Stimulated activated CD4-positive, alpha-beta T cell treated with anti-CD3 and anti-CD28 coated beads, TNF-alpha, amount 100 ng/mL, for 48 hours (primary cell): ENCODE measurements around the gene MYO1G.
A peak's percentile ranks its signal among the peaks of the same experiment; 100 is the strongest.
"Not testable (repeated sequence)": the region's sequence is repeated elsewhere in the genome, so short reads cannot be mapped to it uniquely, and the experiment has no call there.

Source experiments
- DNase-seq, 3 donors: peaks; one replicate each; pipeline ENCODE4 v3.0.0-alpha.2; 2020; ENCODE audit warnings: low read depth in 3 of 3

MYO1G gene

DNA sequence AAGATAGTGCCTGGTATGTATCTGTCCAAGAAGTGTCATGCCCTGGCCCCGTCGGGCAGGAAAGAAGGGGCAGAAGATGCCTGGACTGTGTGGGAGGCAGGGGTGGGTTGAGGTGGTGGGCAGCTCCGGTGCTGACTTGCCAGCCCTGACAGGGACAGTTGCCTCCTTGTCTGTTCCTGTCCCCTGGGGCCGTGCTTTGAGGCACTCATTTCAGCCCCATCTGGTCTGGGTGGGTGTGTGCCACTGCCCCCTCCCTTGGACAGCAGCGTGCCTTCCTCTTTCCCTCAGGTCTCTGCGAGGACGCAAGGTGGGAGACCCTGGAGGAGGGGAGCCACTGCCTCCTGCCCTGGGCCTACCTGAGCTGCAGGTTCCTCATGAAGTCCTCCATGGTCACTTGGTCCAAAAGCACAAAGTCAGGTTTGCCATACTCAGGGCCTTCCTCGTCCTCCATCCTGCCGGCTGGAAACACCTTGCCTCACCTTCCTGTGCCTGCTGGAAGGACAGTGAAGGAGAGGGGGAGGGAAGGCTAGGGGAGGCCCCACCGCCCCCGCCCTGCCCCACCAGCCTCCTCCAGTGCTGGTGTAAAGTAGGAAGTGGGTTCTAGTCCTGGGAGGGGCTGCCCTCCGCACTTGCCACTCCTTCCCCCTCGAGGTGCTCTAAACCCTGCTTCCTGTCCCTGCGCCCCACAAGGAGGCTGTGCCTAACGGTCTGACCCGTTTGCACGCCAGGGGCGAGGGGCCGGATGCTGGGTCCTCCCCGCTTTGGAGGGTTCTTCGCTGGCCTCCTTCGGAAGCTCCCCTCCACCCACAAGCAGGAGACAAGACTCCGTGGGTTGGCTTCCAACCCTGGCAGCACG, at the start of gene MYO1G:
MYO1G (minus strand) TSS at position 505 of the 856 bp plus-strand sequence; CDS start at position 451, 54 bp downstream.
- peak; percentile 72 to 88 (median 78) for DNase-seq

DNA sequence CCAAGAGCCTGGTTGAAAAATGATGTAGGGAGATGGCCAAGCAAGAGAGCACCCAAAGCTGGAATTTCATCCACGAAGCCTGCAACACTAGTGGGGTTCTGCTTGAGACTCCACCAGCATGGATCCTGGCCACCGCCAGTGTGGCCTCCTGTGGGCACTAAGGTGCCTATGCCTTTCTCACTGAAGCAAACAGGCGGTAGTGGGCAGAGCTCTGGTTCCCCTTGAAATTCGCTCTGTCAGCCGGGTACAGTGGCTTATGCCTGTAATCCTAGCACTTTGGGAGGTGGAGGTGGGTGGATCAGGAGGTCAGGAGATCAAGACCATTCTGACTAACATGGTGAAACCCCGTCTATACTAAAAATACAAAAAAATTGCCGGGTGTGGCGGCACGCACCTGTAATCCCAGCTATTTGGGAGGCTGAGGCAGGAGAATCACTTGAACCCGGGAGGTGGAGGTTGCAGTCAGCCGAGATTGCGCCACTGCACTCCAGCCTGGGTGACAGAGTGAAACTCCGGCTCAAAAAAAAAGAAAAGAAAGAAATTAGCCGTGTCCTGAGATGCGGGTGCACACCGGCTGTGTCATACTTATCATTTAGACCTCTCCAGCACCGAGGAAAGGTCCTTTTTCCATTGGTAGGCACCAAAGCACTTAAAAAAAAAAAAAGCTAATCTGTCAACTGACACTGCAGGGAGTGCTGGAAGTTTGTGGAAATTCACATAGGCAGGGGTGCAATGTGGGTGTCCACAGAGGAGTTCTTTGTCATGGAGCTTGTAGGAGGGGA, 49.5 kb upstream of the MYO1G start:
- DNase-seq: no peak

DNA sequence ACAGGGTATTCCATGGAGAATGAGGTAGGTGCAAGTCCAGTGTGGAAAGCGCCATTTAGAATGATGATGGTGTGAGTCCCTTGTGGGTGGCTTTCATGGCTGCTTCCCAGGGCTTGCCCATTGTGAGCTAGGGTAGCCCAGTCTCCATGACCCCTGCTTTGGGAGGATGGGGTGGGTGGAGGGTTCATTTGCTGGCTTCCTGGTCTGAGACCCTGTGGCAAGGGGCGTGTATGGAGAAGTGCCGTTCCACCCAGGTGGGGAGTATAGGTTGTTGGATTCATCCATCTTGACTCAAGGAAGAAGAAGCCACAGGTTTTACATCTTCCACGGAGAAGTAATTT, 48.9 kb upstream of the MYO1G start:
- DNase-seq: no peak

DNA sequence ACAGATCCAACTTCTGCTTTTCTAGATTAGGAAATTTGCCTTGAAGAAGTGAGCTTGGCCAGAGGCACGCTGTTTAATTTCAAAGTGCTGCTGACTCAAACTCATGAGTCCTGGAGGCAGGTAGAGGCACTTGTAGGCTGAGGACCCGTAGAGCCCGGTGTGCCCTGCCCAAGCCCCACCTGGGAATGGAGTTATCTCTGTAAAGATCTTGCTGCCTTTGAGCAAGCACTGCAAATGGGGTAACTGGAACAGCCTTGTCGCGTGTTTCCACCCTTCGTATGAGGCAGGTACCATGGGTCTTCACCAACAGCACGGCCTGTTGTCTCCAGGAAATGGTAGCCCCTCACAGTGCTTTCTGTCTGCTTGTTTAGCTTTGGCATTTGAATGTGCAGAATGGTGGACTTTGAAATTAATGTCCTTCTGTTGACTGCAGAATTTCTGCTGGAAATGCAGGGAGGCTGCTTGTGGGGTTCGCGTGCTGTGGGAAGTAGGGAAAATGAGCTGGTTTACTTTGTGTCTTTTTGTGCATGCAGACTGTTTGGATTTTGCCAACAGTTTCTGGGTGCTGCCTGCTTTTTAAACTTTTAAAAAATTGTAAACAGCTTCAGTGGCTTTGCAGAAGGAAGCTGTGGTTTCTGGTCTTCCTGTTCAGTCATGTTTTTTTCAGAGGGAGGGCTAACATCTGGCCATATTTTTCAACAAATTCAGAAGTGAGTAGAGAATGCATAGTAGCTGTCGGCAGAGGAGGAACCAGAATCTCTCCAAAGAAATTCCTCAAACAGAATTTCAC, 48.4 kb upstream of the MYO1G start:
- DNase-seq: no peak

DNA sequence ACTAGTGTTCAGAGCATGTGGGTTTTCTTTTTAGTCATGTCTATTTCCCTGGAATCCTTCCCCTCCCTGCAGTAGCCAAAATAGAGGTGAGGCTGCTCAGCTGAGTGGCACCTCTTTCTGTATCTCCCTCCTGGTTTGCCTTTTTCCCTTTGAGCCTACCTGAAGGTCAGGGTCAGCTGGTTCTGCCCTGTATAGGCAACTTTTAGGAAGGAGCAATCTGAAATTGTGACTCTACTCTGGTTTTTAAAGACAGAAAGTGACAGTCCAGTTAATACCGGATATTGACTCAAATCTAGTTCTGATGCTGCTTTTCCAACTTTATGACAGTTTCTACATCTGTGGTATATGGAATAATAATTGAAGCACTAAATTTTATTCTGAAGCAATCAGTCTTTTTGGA, 47.2 kb upstream of the MYO1G start:
- no peak for DNase-seq

DNA sequence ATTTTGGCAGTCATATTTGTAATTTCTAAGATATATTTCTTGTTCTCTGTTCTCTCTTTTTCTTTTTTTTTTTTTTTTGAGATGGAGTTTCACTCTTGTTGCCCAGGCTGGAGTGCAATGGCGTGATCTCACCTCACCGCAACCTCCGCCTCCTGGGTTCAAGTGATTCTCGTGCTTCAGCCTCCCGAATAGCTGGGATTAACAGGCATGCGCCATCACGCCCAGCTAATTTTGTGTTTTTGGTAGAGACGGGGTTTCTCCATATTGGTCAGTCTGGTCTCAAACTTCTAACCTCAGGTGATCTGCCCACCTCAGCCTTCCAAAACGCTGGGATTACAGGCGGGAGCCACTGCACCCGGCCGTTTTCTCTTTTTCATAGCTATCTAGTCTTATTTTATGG, 46.7 kb upstream of the MYO1G start:
- DNase-seq: not testable (repeated sequence)

DNA sequence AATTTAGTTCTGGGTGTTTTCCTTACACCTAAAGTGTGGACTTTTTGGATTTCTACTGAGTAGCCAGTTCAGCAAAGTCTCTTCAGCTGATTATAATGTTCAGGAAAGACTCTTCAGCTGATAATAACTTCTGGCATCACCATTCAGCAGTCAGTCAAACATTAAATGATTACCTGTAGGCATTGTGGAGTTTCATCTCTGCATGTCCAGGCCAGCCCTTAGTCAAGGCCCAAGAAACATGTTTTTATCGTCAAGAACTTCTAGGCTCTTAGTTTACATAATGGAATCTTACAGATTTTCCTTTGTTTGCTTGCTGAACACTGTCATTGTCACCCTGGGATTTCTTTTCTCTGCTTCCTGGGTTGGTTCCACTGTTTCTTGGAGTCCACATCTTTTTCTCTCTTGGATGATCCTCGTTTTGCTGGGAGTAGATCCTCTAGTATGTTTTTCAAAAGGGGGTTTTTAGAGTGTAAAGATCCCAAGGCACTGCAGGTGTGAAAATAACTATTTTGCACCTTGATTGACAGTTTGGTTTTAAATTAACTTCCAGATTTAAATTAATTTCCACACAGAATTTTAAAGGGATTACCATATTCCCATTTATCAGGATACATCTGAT, 45.4 kb upstream of the MYO1G start:
- no peak for DNase-seq

DNA sequence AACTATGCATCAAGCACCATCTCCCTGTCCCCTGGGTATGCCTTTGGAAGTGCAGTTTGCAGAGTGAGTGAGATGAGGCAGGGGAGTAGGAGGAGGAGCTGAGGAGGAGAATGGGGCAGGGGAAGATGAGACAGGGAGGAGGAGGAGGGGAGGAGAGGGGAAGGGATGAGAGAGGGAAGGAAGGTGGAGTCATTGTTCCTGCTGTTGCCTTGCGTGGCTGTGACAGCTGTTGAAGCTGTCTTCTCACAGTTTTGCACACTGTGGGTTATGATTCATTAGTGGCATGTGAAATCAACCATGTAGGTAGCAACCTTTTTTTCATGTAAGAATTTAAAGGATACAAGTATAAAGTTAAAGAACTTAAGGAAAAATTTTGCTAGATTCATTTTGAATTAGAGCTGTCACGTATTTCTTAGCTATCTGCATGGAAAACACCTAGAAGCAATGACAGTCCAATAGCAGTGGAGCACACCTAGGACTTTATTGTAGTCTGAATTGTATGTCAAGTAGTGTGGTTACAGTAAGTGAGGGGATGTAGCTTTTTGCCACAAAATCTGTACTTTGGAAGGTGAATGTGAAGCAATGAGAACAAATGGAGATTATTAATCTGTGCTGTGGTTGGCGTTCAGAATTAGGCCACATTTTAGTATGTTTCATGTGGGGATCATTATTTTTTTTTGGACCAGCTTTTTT, 42.9 kb upstream of the MYO1G start:
- no peak for DNase-seq

DNA sequence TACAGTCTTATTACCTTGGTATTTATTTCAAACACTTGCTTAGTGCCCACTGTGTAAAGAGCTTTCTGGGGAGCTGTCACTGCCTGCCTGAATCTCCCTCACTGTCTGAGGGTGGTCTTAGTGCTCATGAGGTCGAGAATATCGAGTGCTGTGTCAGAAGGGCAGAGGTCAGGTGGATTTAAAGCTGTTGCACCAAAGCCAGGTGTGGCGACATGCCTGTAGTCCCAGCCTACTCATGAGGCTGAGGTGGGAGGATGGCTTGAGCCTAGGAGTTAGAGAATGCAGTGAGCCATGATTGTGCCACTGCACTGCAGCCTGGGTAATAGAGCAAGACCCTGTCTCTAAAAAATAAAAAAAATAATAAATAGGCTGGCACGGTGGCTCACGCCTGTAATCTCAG, 42.1 kb upstream of the MYO1G start:
- DNase-seq: no peak

DNA sequence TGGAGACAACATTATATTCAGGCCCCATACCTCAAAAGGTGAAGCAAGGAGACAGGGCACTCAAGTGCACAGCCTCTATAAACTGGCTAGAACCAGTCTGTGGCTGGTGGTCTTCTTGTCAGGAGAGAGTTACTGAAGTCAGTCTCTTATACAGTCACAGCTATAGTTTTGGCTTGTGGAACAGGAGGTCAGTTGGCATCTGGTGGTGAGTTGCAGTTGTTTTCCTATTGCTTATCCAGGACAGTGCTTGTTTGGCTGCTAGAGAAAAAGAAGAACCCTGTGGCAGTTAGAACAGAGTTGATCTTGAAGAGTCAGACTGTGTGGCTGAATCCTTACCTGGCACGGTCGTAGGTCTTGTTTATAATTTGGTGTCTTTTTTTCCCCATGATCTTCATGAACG, 38.4 kb upstream of the MYO1G start:
- no peak for DNase-seq

DNA sequence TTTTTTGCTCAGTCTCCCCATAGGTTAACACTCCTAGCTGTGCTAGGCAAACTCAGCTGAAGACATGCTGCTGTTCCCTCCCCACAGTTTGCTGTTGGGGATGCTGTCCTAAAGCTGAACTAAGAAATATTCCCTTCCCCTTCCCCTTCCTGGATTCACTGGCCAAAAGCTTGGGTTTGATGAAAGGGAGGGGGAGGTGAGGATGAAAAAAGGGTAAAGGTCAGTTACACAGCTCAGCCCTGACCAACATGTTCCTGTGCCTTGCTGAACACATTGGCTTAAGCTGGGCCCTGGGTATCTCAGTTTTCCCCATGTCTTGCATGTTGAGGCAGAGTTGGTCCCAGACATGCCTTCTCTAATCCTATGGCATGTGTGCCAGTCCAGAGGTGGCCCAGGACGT, 36.5 kb upstream of the MYO1G start:
- DNase-seq: no peak

DNA sequence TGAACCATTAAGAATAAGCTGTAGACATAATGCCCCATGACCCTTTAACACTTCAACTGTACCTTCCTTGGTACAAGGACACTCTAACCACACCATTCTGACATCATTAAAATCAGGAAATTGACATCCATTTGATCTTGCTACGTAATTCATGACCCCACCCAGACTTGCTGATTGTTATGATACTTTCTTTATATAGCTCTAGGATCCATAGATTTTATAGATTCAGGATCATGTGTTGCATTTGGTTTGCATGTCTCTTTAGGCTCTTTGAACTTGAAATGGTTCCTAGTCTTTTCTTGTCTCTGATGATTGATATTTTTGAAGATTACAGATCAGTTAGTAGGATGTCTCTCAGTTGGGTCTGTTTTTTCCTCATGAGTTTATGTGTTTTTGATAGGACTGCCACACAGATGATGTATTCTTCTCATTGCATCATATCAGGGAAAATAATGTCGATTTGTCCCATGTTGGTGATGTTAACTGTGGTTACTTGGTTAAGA, 34.7 kb upstream of the MYO1G start:
- DNase-seq: no peak

DNA sequence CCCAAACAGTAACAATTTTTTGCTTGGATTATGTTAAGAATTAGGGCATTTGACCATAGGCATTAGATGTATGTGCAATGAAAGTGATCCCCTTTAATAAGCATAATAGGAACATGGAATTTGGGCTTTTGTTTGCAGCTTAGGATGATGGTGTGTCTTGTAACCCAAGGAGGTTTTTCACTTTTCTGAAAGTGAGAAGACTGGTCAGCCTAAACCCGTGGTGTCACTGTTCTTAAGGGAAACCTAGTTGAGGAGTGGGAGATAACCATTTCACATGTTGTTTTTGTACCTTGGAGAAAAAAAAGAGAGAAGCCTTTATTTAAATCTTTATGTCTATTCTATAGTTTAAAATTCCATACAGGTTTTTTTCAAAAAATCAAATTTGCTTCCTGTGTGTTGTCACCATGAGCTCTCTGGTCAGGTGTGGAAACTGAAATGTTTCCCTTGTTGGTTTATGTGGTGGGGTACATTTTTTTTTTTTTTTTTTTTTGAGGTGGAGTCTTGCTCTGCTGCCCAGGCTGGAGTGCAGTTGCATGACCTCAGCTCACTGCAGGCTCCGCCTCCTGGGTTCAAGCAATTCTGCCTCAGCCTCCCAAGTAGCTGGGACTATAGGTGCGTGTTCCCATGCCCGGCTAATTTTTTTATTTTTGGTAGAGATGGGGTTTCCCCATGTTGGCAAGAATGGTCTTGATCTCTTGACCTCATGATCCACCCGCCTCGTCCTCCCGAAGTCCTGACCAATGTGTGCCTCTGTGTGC, 28.9 kb upstream of the MYO1G start:
- DNase-seq: no peak

DNA sequence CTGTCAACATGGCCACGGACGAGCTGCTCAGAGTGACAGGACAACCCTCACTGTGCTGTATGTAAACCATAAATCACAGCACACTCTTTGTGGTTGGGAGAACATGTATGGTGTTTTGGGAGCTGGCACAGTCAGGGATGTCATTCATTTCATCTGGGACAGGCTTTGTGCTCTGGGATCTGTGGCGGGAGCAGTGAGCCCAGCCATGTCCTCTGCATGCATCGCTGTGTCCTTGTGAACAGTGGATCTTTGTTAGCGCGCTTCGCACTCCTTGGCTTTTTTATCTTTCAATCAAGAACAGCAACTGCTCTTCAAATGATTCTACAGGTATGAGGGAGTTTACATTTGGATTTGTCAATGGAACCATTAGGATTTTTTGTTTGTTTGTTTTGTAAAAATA, 28.3 kb upstream of the MYO1G start:
- no peak for DNase-seq

DNA sequence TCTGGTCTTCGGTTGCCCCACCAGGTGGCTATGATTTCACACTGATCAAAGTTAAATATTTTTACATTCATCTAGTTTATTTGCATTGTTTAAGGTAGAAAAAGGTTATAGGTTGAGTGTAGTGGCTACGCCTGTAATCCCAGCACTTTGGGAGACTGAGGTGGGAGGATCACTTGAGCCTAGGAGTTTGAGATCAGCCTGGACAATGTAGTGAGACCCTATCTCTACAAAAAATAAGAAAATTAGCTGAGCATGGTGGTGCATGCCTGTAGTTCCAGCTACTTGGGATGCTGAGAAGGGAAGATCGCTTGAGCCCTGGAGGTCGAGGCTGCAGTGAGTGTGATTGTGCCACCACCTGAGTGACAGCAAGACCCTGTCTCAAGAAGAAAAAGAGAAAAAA, 25.0 kb upstream of the MYO1G start:
- no peak for DNase-seq

DNA sequence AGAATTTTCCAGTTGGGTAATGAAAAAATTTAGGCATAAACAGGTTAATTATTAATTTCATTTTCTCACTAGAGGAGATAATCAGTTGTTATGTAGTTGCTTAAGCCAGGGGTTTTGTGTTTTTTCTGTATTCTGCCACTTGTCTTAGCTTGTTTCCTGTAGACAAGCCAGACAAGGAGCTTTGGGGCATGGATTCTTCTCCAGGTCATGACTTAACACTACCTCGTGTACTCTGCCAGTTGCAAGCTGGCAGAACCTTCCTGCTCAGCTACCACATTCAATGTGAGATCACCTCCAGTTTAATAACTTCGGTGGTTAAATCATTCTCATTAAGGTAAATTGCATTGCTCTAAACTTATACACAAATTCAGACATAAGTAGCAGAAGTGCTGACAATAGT, 23.0 kb upstream of the MYO1G start:
- no peak for DNase-seq

DNA sequence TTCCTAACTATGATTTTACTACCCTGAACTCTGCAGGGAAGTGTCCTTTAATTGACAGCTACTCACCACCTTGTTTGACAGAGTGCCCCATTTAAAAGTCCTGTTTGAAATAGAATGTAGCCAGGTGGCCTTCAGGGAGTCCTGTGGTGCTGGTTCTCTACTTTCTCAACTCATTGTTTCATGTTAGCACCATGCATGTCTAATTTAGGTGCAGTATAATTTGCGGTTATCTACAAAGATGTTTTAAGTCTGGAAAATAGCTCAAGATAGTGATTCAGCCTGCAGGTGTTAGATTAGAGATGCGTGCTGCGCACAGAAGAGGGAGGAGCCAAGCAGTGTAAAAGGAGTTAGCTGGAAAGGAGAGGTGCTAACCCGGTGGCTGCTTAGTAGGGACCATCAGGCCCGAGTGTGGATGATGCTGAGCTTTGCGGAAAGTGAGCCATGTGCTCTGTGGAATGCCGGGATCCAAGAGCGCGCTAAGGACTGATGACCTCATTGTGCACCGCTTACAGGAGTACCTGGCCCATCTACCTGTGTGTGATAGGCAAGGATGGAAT, 22.4 kb upstream of the MYO1G start:
- DNase-seq: peak in 2 of 3 donors; percentile 57 to 62

DNA sequence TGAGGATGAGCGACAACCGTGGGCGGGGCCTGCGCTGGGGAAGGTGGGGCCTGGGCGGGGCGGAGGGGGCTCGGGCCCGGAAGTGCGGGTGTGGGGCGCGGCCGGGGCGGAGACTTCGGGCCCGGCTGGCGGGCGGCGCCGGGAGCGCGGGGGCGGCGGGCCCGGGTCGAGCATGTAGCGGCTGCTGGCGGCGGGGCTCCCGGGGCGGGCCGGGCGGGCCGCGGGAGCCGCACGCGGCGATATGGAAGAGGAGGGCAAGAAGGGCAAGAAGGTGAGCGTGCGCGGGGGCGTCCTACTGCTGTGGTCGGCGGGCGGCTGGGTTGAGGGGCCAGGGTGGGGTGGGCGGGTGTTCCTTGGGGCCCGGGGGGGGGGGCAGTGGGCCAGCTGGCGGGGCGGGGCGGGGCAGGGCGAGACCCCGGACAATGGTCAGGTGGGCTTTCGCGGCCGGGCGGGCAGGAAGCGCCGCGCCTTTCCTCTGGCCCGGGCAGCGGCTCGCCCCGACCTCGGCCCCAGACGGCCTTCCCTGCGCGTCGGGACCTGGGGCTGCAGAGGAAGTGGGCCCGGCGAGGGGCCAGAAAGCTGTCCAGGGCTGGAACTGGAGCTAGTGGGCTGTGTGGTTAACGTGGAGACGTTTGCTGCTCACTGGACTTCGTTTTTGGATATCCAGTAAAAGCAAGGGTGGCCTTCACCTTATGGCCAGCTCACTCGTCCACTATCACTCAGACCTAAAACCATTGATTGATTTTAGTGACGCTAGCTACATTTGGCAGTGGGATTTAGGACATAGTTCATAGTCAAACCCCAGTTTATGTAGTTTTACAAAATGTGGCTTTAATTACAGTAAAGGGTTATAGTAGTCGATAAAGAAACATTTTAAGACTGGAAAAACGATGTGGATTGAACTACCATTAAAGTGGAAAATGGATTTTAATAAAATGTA, 21.5 kb upstream of the MYO1G start, which contains the start of gene CCM2:
CCM2 (plus strand) TSS at position 109 of the 940 bp plus-strand sequence; CDS start at position 242, 133 bp downstream.
- DNase-seq: no peak
